AG08396 (cell line): ENCODE data around the gene ACADVL.

Experiments used
- DNase-seq: peaks from one replicate; pipeline ENCODE4 v3.0.0; 2012; ENCODE audit warnings: low spot score, mixed read lengths

The ACADVL gene

DNA sequence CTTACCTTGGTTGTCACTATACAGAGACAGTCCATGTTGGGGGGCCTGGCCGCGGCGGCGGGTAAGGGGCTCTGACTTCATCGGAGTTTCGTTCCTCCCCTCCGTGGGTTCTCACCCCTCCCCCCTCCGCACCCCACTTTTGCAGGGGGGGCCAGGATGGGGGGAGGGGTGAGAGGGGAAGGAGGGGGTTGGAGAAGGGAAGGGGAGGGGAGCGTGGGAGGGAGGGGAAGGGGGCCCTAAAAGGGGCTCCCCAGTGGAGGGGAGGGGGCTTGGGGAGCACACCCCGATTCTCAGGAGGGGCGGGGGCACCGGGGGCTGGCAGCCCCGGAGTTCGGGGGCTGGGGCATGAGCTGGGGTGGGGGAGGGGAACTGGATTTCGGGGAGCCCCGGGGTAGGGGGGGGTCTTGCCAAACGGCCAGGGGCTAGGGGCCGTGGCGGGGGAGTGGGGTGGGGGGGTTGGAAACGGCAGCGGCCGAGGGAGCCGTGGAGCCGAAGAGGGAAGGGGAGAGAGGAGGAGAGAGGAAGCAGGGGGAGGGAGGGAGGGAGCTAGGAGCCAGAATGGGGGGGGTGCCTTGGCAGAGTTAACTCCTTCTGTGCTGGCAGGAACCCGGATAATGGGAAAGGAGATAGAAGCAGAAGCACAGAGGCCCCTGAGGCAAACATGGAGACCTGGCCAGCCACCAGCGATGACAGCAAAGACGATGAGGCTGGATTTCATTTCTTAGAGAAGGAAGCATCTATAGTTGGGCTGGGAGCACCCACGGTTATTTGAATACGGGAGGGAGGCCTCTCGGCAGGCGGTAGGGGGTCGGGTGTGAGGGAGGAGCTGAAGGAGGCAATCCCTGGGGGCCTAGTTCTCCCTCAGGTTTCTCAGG lies 2.4 kb upstream of the ACADVL start:
- DNase-seq, result peak; percentile 85

DNA sequence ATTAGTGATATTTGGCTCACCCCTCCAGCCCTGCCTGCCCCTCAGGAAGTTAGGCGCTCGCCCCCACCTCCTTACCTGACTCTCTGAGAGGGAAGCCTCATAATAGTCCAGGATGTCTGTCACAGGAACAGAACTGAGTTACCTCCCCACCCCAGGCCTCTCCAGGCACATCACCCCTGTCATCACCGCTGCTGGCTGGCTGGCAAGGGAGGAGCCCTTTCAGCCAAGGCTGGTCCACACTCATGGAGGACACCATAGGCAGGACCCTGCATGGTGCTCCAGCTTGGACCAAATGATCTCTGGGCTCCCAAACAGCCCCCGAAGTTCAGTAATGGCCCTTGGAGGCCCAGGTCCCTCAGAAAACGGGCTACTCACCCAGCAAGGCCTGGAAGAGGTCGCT lies 1.6 kb upstream of the ACADVL start:
- no peak for DNase-seq

DNA sequence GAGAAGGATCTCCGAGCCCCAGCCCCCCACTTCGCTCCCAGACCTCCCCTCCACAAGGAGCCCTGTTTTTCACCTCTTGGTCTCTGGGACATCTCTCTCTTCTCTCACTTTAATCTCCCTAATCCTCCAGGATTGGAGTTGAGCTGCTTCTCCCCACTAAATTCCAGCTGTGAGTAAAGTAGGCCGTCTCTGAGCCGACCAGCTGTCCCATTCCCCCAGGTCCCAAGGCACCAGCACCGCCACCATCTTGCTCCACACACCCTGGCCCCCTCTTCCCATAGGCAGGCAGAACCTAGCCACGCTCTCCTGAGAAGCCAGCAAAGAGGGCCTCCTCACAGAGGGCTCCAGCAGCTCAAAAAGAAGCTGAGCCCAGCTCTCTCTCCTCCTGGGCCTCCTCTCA lies 980 bp upstream of the ACADVL start:
- no peak for DNase-seq

DNA sequence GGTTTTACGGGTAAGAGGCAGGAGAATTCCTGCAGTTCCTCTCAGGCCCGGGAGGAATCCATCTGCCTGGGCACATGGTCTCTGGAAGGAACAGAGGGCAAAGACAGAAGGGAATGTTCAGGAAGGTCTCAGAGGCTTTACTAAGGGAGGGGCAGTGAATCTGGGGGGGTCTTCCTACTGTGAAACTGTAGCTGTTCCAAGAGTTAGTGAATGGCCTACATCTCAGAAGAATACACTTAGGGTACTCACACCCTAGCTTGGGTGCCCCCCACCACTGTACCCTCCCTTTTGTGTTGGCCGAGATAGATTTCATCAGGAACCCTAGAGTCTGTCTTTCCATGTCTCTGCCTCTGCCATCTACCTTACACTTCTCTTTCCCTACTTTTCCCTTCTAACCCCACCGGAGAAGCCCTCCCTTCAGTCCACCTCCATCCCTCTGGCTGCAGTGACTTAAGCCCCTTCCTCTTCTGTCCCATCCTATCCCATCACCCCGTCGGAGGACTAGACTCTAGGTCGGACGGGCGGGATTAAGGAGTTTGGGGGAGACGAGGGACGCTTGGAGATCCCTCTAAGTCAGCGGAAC lies 418 bp upstream of the ACADVL start:
- DNase-seq, result no peak

DNA sequence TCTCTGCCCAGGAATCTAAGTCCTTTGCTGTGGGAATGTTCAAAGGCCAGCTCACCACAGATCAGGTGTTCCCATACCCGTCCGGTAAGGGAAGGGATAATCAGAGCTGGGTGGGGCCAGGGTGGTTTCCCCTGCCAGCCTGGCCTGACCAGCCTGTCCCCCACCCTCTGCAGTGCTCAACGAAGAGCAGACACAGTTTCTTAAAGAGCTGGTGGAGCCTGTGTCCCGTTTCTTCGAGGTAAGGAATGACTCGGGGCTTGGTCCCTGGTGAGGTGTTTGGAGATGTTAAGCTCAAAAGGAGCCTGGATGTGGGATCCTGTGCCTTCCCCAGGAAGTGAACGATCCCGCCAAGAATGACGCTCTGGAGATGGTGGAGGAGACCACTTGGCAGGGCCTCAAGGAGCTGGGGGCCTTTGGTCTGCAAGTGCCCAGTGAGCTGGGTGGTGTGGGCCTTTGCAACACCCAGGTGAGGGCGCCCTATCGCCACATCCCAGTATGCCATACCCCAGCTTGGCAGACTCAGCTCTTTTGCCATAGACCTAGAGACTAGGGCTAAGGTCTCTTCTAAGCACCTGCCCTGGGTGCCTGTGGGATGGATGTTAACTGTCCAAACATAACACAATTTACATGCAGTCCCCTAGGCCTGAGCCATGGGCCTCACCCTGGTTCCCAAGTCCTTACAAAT lies 997 bp downstream of the ACADVL start:
- peak; percentile 64 for DNase-seq

DNA sequence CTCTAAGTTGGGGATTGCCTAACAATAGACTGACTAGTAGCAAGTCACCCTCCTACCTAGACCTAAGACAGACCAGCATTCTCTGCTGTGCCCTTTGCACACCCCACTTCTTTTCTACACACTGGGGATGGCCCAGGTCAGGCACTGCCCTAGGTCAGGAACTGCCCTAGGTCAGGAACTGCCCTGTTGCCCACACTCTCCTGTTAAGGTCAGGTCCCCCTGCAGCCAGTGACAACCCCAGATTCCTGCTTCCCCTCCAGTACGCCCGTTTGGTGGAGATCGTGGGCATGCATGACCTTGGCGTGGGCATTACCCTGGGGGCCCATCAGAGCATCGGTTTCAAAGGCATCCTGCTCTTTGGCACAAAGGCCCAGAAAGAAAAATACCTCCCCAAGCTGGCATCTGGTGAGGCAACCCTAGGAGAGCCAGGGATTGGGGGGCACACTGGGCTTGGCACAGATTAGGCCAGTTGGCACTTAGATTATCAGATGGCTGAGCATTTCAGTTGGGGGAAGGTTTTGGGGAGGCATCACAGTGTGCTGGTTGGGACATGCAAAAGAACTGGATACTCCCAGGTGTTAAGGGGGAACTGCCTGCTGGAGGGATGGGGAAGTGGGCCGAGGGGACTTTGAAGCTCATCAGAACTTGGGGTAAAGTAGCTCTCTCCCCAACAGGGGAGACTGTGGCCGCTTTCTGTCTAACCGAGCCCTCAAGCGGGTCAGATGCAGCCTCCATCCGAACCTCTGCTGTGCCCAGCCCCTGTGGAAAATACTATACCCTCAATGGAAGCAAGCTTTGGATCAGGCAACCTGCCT lies 1.7 kb downstream of the ACADVL start:
- DNase-seq, result no peak

DNA sequence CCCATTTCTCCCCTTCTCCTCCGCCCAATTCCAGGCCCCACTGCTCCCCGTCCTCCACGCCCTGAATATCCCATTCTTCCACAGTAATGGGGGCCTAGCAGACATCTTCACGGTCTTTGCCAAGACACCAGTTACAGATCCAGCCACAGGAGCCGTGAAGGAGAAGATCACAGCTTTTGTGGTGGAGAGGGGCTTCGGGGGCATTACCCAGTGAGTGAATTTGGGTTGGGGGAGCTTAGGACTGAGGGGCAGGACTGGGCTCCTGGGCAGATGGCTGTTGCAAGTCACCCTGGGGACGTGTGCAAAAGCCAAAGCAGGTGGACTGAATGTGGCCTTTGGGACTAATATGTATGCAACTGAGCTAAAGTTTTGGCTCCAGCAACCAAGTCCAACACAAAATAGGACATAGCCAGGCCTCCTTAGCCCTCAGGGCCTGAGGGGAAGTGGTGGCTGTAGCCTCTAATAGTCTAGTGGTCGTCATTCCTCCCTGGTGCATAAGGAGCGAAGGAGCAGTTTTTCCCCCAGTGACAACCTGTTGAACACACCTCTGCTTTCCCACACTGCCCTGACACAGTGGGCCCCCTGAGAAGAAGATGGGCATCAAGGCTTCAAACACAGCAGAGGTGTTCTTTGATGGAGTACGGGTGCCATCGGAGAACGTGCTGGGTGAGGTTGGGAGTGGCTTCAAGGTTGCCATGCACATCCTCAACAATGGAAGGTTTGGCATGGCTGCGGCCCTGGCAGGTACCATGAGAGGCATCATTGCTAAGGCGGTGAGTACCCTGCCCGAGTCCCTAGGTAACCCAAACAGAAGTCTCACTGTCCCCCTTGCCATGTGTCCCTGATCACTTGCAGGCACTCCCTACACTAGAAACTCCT lies 2.6 kb downstream of the ACADVL start:
- no peak for DNase-seq

GRCh38 chr17:7222972-7223292 lies 3.2 kb downstream of the ACADVL start:
- DNase-seq, result no peak

DNA sequence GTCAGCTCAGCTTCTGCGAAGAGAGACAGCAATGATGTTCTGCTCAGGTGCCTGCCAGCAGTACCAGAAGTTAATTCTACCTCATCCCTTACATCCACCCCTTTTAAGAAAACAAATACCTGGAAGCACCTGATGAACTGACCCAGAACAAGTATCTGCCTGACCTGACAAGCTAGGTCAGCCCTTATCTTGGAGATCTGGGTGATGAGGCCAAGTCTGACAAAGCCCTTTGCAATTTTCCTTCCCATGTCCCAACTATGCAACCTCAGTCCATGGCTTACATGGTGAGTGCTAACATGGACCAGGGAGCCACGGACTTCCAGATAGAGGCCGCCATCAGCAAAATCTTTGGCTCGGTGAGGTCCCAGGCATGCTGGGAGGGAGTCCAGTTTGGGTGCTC lies 3.6 kb downstream of the ACADVL start:
- DNase-seq, result no peak

DNA sequence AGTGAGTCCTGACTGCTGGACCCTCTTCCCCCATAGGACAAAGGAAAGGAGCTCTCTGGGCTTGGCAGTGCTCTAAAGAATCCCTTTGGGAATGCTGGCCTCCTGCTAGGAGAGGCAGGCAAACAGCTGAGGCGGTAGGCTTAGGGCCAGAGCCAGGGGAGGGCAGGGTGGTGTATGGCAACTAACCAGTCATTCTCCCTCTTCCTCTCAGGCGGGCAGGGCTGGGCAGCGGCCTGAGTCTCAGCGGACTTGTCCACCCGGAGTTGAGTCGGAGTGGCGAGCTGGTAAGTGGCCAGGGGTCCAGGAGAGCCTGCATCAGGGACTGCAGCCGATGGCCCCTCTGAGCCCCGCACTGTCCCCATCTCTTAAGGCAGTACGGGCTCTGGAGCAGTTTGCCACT lies 4.4 kb downstream of the ACADVL start:
- DNase-seq, result no peak

GRCh38 chr17:7224661-7225111 lies 4.9 kb downstream of the ACADVL start:
- no peak for DNase-seq

GRCh38 chr17:7225711-7226331 lies 6.1 kb downstream of the ACADVL start:
- DNase-seq, result no peak

GRCh38 chr17:7226721-7227710 lies 7.3 kb downstream of the ACADVL start:
- no peak for DNase-seq

GRCh38 chr17:7228920-7229319 lies 9.2 kb downstream of the ACADVL start:
- DNase-seq, result no peak

DNA sequence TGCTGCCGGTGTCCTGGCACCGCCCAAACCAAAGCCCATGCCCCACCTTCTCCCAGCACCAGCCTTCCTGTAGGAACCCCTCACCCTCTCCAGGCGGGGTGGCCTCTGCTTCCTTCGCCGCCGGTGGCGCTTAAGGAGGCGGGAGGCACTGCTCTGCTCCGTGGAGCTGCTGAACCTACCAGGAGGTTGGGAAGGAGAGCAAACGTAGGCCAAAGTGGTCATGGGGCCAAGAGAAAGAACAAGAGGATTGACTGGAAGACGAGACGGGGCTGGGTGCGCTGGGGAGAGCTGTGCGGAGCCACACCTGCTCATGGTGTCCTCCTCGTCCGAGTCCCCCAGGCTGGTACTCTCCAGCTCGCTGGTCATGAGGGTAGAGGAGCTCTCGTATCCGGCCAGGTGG lies 9.8 kb downstream of the ACADVL start:
- DNase-seq, result no peak

DNA sequence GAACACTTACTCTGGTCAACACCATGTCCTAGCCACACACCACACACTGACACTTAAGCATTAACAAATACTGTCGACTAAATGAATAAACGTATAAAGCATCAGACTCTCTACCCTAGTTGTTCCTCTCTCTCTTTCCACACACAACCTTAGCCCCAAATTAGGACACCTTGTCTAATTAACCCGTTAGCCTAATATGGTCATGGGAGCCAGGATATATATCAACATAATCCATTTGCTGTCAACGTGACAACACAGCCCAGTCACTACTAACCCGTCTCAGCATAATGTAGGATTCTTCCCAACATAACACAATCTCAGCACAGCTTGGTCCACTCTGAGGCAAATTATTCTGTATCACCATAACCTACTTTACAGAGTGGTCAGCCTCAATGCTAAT lies 12.4 kb downstream of the ACADVL start:
- DNase-seq, result no peak

- no peak for DNase-seq
Observed at GRCh38 chr17:7233701-7234082, 14.0 kb downstream of the ACADVL start.

DNA sequence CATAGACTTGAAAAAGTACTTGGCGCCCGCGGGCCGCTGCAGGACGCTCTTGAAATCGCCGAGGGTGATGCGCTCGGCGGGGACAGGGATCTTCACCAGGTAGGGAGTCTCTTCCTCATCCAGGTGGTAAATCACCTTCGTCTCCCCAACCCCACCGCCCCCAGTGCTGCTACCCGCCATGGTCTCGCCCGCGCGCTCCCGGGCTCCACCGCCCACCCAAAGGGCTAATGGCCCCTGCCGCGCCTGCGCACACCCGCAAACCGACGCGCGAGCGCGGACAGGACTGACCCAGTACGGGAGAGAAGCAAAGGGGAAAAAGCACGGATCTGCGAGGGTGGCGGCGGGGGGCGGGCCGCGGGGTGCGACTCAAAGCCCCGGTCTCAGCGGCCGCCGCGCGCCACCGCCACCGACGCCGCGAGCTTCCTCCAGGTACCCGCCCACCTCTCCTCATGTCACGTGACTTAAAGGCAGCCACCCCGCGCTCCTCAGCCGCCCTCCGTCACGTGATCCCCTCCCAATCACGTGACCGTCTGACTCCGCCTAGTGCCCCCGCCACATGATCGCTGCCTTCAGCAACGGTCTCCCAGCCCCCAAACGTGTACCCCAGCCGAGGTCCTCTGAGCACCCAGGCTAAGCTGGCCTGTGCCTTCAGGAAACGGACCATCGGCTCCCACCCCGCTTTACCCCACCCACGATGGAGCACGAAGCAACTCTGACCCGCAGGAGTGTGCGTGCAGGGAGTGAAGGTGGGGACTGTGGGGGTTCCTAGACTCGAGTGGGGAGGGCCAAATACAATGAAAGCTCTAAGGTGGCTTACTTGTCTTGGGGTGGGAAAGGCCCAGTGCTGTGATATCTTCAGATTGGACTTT lies 14.6 kb downstream of the ACADVL start, which contains the start of gene DVL2:
TSS of gene DVL2 (minus strand) at position 435 of the 869 bp plus-strand sequence. CDS start at position 180, 255 bp downstream.
- peak; percentile 96 for DNase-seq
